Natural killer cell (primary cell): ENCODE measurements around the gene ZNRF3. TPM values are rescaled to one million over a fixed set of nuclear protein-coding genes. Genes with fewer than 3 reads are reported as not detected.

Experiments
- ATAC-seq, 3 donors: fragments of 150-1000 bp in 2 of 3; fragments of 200-7000 bp in 1 of 3; cut with Tn5 transposase; 1 replicate in 1 of 3; 2 replicates in 2 of 3; pipeline ENCODE4 v1.10.0; 2021; ENCODE audit warnings: mild to moderate bottlenecking in 2 of 3, moderate library complexity in 2 of 3
- DNase-seq, 2 donors: peaks; one replicate each; pipeline versions ENCODE4 v3.0.0 to v3.0.0-alpha.2; 2013 to 2021; ENCODE audit warnings: mixed read lengths in 1 of 2
- H3K27ac ChIP-seq: one replicate; pipeline ENCODE4 v1.5.1; 2013; ENCODE audit warnings: mild to moderate bottlenecking, low read length
- H3K27me3 ChIP-seq: one replicate; pipeline ENCODE4 v1.6.1; 2013; ENCODE audit warnings: low read length; ENCODE audit not compliant: control insufficient read depth, insufficient read depth
- H3K36me3 ChIP-seq: one replicate; pipeline ENCODE4 v1.6.1; 2013; ENCODE audit warnings: low read length; ENCODE audit not compliant: control insufficient read depth, insufficient read depth
- H3K4me1 ChIP-seq: one replicate; pipeline ENCODE4 v1.6.1; 2013; ENCODE audit warnings: low read length; ENCODE audit not compliant: control insufficient read depth, insufficient read depth
- H3K4me3 ChIP-seq: one replicate; pipeline ENCODE4 v1.5.1; 2013; ENCODE audit warnings: low read length
- H3K9me3 ChIP-seq: one replicate; pipeline ENCODE4 v1.6.1; 2013; ENCODE audit warnings: low read length; ENCODE audit not compliant: control insufficient read depth, insufficient read depth
- H3K27ac Mint-ChIP-seq, 2 donors: one replicate each; pipeline ENCODE4 v1.8.0; 2022; ENCODE audit warnings: mild to moderate bottlenecking in 2 of 2, mixed read lengths in 2 of 2, moderate library complexity in 1 of 2
- H3K27me3 Mint-ChIP-seq, 2 donors: one replicate each; pipeline ENCODE4 v1.8.0; 2022; ENCODE audit warnings: low read depth in 2 of 2, mixed read lengths in 2 of 2
- H3K36me3 Mint-ChIP-seq: one replicate; pipeline ENCODE4 v1.8.0; 2022; ENCODE audit warnings: mixed read lengths
- H3K4me1 Mint-ChIP-seq, 2 donors: one replicate each; pipeline ENCODE4 v1.8.0; 2022; ENCODE audit warnings: mixed read lengths in 2 of 2
- H3K4me3 Mint-ChIP-seq: one replicate; pipeline ENCODE4 v1.8.0; 2022; ENCODE audit warnings: mild to moderate bottlenecking, moderate library complexity, mixed read lengths
- H3K9me3 Mint-ChIP-seq, 2 donors: one replicate each; pipeline ENCODE4 v1.8.0; 2022; ENCODE audit warnings: mixed read lengths in 2 of 2
- WGBS: methylation state at CpG from one replicate; pipeline ENCODE4 v1.1.7; 2013; ENCODE audit warnings: missing lambda C conversion rate; ENCODE audit not compliant: insufficient coverage; 5-methylcytosine and 5-hydroxymethylcytosine counted together
- intact Hi-C: fragments of 100-400 bp; cut with micrococcal nuclease; formaldehyde crosslinking; loops from one replicate; pipeline ENCODE4 v1.14.2; 2022
- total RNA-seq, 4 donors: library from RNA; stranded (reverse); fragments of 120-200 nt in 1 of 4; gene quantifications; one replicate each; pipeline versions ENCODE4 v1.2.3 to v1.2.4, GENCODE V29; 2013 to 2022
- TF ChIP-seq, protein P1 (sequence below): fragments of 200-600 bp; IDR thresholded peaks from one replicate; pipeline ENCODE4 v1.8.0; 2022; ENCODE audit warnings: antibody characterized with exemption

Gene ZNRF3
- total RNA-seq, 3 donors from 2014 or later (not counting 1 experiment from before 2014, with no cell fraction given), result 0.23 to 0.34 (median 0.33) TPM

DNA sequence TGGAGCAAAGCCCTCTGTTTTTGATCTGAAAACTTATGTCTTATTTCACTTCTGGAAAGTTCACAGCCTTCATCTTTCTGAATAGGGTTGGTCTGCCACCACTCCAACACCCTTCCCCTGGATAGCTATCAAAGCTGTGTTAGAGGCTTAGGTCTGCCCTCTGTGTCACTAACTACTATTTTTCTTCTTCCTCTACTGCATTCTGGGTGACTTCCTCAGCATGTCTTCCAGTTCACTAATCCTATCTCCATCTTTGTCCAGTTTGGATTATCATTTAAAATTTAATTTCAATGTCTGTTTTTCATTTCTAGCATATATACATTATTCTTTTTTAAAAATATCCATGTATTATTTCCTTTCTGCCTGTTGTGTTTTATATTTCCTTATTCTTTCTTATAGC lies 84.6 kb downstream of the ZNRF3 start:
- Histone ChIP-seq H3K4me3 (no peak overlapping the region), H3K27ac (no peak overlapping the region), H3K27me3 (peaks cover 10% of the 10 kb centered on the region), H3K36me3 (no peaks in the 10 kb centered on the region), H3K9me3 (no peaks in the 10 kb centered on the region), H3K4me1 (no peaks in the 10 kb centered on the region)
- no peaks in the 10 kb centered on the region for H3K9me3 Mint-ChIP-seq
- ATAC-seq (no peak), DNase-seq (no peak)
- H3K27ac Mint-ChIP-seq, result no peak overlapping the region
- intact Hi-C loops, result no loop called here
- no peaks in the 10 kb centered on the region for H3K4me1 Mint-ChIP-seq
- H3K27me3 Mint-ChIP-seq, result peaks cover 46 to 77% of the 10 kb centered on the region in 2 donors
- no peak overlapping the region for H3K4me3 Mint-ChIP-seq
- TF ChIP-seq, protein P1, sequence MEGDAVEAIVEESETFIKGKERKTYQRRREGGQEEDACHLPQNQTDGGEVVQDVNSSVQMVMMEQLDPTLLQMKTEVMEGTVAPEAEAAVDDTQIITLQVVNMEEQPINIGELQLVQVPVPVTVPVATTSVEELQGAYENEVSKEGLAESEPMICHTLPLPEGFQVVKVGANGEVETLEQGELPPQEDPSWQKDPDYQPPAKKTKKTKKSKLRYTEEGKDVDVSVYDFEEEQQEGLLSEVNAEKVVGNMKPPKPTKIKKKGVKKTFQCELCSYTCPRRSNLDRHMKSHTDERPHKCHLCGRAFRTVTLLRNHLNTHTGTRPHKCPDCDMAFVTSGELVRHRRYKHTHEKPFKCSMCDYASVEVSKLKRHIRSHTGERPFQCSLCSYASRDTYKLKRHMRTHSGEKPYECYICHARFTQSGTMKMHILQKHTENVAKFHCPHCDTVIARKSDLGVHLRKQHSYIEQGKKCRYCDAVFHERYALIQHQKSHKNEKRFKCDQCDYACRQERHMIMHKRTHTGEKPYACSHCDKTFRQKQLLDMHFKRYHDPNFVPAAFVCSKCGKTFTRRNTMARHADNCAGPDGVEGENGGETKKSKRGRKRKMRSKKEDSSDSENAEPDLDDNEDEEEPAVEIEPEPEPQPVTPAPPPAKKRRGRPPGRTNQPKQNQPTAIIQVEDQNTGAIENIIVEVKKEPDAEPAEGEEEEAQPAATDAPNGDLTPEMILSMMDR, result no peak
- H3K36me3 Mint-ChIP-seq, result no peaks in the 10 kb centered on the region

DNA sequence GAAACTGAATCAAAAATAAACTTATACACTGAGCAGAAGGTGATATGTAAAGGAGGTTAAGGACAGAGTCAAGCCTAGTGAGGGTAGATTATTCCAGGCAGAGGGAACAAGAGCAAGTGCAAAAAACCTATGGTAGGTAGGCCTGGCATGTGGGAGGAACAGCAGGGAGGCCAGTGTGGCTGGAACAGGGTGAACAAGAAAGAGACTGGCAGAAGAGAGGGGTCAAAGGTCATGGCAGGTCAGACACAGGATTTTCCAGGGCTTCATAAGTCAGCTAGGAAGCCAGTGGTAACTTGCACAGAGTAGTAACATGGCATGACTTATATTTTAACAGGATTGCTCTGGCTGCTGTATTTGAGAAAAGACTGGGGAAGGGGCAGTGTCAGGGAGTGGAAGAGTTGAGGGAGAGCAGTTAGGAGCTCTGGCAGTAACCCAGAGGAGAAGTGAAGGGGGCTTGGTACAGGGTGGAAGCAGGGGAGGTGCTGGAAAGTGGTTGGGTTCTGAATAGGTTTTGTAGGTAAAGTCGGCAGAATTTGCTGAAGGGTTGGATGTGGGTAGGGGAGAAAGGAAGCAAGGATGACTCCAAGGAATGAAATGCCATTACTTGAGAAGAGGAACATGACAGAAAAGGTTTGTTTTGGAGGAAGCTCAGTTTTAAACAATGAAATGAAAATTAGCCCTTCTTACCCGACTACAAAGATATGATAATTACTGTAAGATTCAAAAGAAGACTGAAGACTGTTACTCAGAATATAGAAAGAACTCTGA lies 86.2 kb downstream of the ZNRF3 start:
- no peak for DNase-seq
- Mint-ChIP-seq H3K36me3 (no peaks in the 10 kb centered on the region), H3K27ac (no peak overlapping the region), H3K9me3 (no peaks in the 10 kb centered on the region), H3K4me3 (no peak overlapping the region), H3K4me1 (no peaks in the 10 kb centered on the region), H3K27me3 (peaks cover 35 to 63% of the 10 kb centered on the region in 2 donors)
- H3K36me3 ChIP-seq, result no peaks in the 10 kb centered on the region
- no peaks in the 10 kb centered on the region for H3K4me1 ChIP-seq
- WGBS, result 94% methylated on average over 1 of the region's 2 CpGs
- H3K9me3 ChIP-seq, result no peaks in the 10 kb centered on the region
- ATAC-seq, result no peak
- H3K4me3 ChIP-seq, result no peak overlapping the region
- intact Hi-C loops, result no loop called here
- TF ChIP-seq, protein P1, result no peak
- no peak overlapping the region for H3K27ac ChIP-seq
- H3K27me3 ChIP-seq, result peaks cover 7% of the 10 kb centered on the region

DNA sequence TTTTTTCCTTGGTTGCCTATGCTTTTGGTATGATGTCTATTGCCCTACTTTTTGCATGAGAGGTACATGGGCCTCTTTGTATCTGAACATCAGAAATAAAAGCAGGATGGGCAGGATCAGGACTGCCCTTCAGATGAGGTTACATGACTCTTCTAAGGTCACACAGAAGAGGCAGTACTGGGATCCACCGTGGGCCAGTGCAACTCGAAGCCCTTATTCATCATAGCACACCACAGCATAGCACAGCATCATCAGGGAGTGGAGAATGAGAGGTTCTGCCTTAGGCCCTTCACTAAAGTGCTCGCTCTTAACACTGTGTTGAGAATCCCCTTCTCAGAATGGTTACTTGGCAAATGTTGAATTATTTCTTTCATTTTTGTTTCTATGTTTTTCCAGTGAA lies 90.0 kb downstream of the ZNRF3 start:
- intact Hi-C loops, result no loop called here
- Mint-ChIP-seq H3K4me1 (peaks cover 0 to 6% of the 10 kb centered on the region in 2 donors), H3K9me3 (no peaks in the 10 kb centered on the region), H3K36me3 (no peaks in the 10 kb centered on the region), H3K27ac (no peak overlapping the region), H3K4me3 (no peak overlapping the region), H3K27me3 (peaks cover 38 to 64% of the 10 kb centered on the region in 2 donors)
- H3K4me1 ChIP-seq, result no peaks in the 10 kb centered on the region
- ATAC-seq, result no peak
- H3K9me3 ChIP-seq, result no peaks in the 10 kb centered on the region
- H3K4me3 ChIP-seq, result no peak overlapping the region
- no peak overlapping the region for H3K27ac ChIP-seq
- H3K27me3 ChIP-seq, result peaks cover 8% of the 10 kb centered on the region
- DNase-seq, result no peak
- WGBS, result 88% methylated on average over 3 of the region's 3 CpGs
- no peaks in the 10 kb centered on the region for H3K36me3 ChIP-seq
- TF ChIP-seq, protein P1, result no peak

DNA sequence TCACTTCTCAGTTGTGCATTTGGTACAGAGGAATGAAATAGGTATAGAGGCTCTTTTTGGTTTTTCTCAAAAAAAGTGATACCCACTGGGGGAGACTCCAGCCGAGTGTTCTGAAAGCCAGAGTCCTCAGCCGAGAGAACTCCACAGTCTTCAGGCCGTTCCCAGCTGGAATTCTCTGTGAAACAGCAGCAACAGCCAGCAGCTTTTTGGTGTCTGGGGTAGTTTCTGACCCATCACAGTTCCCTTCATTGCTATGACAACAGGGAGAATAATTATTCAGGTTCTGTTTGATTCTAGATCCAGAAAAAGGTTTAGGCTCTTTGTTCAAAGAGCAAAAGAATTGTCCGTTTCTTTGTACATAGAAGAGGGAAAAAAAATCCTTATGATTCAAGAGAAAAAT lies 93.7 kb downstream of the ZNRF3 start:
- H3K4me3 Mint-ChIP-seq, result no peak overlapping the region
- no peaks in the 10 kb centered on the region for H3K36me3 Mint-ChIP-seq
- no peak overlapping the region for H3K27ac ChIP-seq
- no peaks in the 10 kb centered on the region for H3K36me3 ChIP-seq
- TF ChIP-seq, protein P1, result no peak
- ATAC-seq, result no peak
- 91% methylated on average over 4 of the region's 4 CpGs for WGBS
- peaks cover 0 to 6% of the 10 kb centered on the region in 2 donors for H3K4me1 Mint-ChIP-seq
- no peaks in the 10 kb centered on the region for H3K9me3 Mint-ChIP-seq
- no peak overlapping the region for H3K4me3 ChIP-seq
- no peaks in the 10 kb centered on the region for H3K4me1 ChIP-seq
- no peak for DNase-seq
- H3K27me3 ChIP-seq, result peaks cover 8% of the 10 kb centered on the region
- intact Hi-C loops, result no loop called here
- no peak overlapping the region for H3K27ac Mint-ChIP-seq
- H3K9me3 ChIP-seq, result no peaks in the 10 kb centered on the region
- peaks cover 31 to 63% of the 10 kb centered on the region in 2 donors for H3K27me3 Mint-ChIP-seq
